MG63 (cell line): ENCODE data around the gene ATF1. TPM values are rescaled to one million over a fixed set of nuclear protein-coding genes. Genes with fewer than 3 reads are reported as not detected.
"Not testable (repeated sequence)": the region's sequence is repeated elsewhere in the genome, so short reads cannot be mapped to it uniquely, and the experiment has no call there.

Experiments used
- DNase-seq: peaks from one replicate; pipeline ENCODE4 v3.0.0-alpha.2; 2020
- H3K27me3 ChIP-seq: fragments of 250-450 bp; sonication (Bioruptor Pico); 2 replicates; pipeline ENCODE4 v1.5.1; 2020; ENCODE audit warnings: mild to moderate bottlenecking, moderate library complexity
- H3K36me3 ChIP-seq: fragments of 250-450 bp; sonication (Bioruptor Pico); 2 replicates; pipeline ENCODE4 v1.5.1; 2020; ENCODE audit warnings: mild to moderate bottlenecking, moderate library complexity
- H3K4me3 ChIP-seq: fragments of 250-450 bp; sonication (Bioruptor Pico); 2 replicates; pipeline ENCODE4 v1.5.1; 2020; ENCODE audit warnings: mild to moderate bottlenecking, moderate library complexity
- H3K9me3 ChIP-seq: fragments of 250-450 bp; sonication (Bioruptor Pico); 2 replicates; pipeline ENCODE4 v1.5.1; 2020; ENCODE audit warnings: mild to moderate bottlenecking, moderate library complexity
- total RNA-seq: library from RNA; depleted of rRNA; stranded (reverse); fragments of >200 nt; shearing (Covaris generic); gene quantifications from 2 replicates; pipeline ENCODE4 v1.2.3, GENCODE V29; 2014; ENCODE audit warnings: low replicate concordance

The ATF1 gene
- total RNA-seq, 1 experiment from 2014 or later = 69.7 TPM

GRCh38 chr12:50746431-50746830, 17.5 kb upstream of the ATF1 start:
- no peak for DNase-seq
- peaks cover 8% of the 10 kb centered on the region for H3K36me3 ChIP-seq
- H3K4me3 ChIP-seq = no peak overlapping the region
- H3K9me3 ChIP-seq = no peaks in the 10 kb centered on the region
- no peaks in the 10 kb centered on the region for H3K27me3 ChIP-seq

GRCh38 chr12:50747817-50748216, 16.1 kb upstream of the ATF1 start:
- no peaks in the 10 kb centered on the region for H3K27me3 ChIP-seq
- H3K36me3 ChIP-seq = peaks cover 4% of the 10 kb centered on the region; the same call in 1 of the 2 replicates
- no peak for DNase-seq
- no peaks in the 10 kb centered on the region for H3K9me3 ChIP-seq
- no peak overlapping the region for H3K4me3 ChIP-seq

GRCh38 chr12:50749459-50749882, 14.4 kb upstream of the ATF1 start:
- Histone ChIP-seq H3K9me3 (no peaks in the 10 kb centered on the region), H3K36me3 (peaks cover 4% of the 10 kb centered on the region; the same call in 1 of the 2 replicates), H3K27me3 (no peaks in the 10 kb centered on the region), H3K4me3 (no peak overlapping the region)
- DNase-seq = no peak

- Histone ChIP-seq H3K4me3 (no peak overlapping the region), H3K9me3 (no peaks in the 10 kb centered on the region), H3K36me3 (peaks cover 4% of the 10 kb centered on the region; the same call in 1 of the 2 replicates), H3K27me3 (no peaks in the 10 kb centered on the region)
- no peak for DNase-seq
These were observed 13.5 kb upstream of the ATF1 start for GRCh38 chr12:50750366-50750765.

GRCh38 chr12:50751948-50752721, 11.8 kb upstream of the ATF1 start:
- Histone ChIP-seq H3K9me3 (no peaks in the 10 kb centered on the region), H3K36me3 (no peaks in the 10 kb centered on the region; the same call in 1 of the 2 replicates), H3K27me3 (no peaks in the 10 kb centered on the region), H3K4me3 (no peak overlapping the region)
- DNase-seq = no peak

- no peak overlapping the region for H3K4me3 ChIP-seq
- no peaks in the 10 kb centered on the region; the same call in 1 of the 2 replicates for H3K36me3 ChIP-seq
- H3K9me3 ChIP-seq = no peaks in the 10 kb centered on the region
- DNase-seq = no peak
- H3K27me3 ChIP-seq = no peaks in the 10 kb centered on the region
These were observed 10.6 kb upstream of the ATF1 start for GRCh38 chr12:50753232-50753769.

GRCh38 chr12:50764286-50765094, 589 bp downstream of the ATF1 start:
- Histone ChIP-seq H3K9me3 (no peaks in the 10 kb centered on the region), H3K4me3 (peak overlapping the region; percentile 98), H3K27me3 (no peaks in the 10 kb centered on the region), H3K36me3 (peaks cover 2% of the 10 kb centered on the region)
- peak; percentile 54 for DNase-seq

- peak; percentile 26 for DNase-seq
- Histone ChIP-seq H3K9me3 (no peaks in the 10 kb centered on the region), H3K4me3 (peak overlapping the region; percentile 98), H3K36me3 (peaks cover 2% of the 10 kb centered on the region), H3K27me3 (no peaks in the 10 kb centered on the region)
These were observed 1.4 kb downstream of the ATF1 start for GRCh38 chr12:50765095-50765911.

- H3K27me3 ChIP-seq = no peaks in the 10 kb centered on the region
- no peak for DNase-seq
- no peaks in the 10 kb centered on the region for H3K9me3 ChIP-seq
- peaks cover 12% of the 10 kb centered on the region for H3K36me3 ChIP-seq
- no peak overlapping the region for H3K4me3 ChIP-seq
These were observed 4.5 kb downstream of the ATF1 start for GRCh38 chr12:50768391-50768790.

GRCh38 chr12:50768813-50769212, 4.9 kb downstream of the ATF1 start:
- not testable (repeated sequence) for H3K4me3 ChIP-seq, H3K9me3 ChIP-seq, DNase-seq, H3K27me3 ChIP-seq
- H3K36me3 ChIP-seq = peaks cover 12% of the 10 kb centered on the region

GRCh38 chr12:50771409-50771808, 7.5 kb downstream of the ATF1 start:
- no peak for DNase-seq
- Histone ChIP-seq H3K27me3 (no peaks in the 10 kb centered on the region), H3K4me3 (no peak overlapping the region), H3K9me3 (no peaks in the 10 kb centered on the region), H3K36me3 (peaks cover 12% of the 10 kb centered on the region)

- no peak for DNase-seq
- Histone ChIP-seq H3K9me3 (no peaks in the 10 kb centered on the region), H3K4me3 (no peak overlapping the region), H3K27me3 (no peaks in the 10 kb centered on the region), H3K36me3 (peaks cover 12% of the 10 kb centered on the region)
These were observed 8.6 kb downstream of the ATF1 start for GRCh38 chr12:50772470-50772869.

GRCh38 chr12:50772877-50773276, 9.0 kb downstream of the ATF1 start:
- H3K9me3 ChIP-seq = no peaks in the 10 kb centered on the region
- no peaks in the 10 kb centered on the region for H3K27me3 ChIP-seq
- no peak overlapping the region for H3K4me3 ChIP-seq
- peaks cover 12% of the 10 kb centered on the region for H3K36me3 ChIP-seq
- no peak for DNase-seq

- no peaks in the 10 kb centered on the region for H3K9me3 ChIP-seq
- no peak overlapping the region for H3K4me3 ChIP-seq
- no peaks in the 10 kb centered on the region for H3K27me3 ChIP-seq
- peaks cover 12% of the 10 kb centered on the region for H3K36me3 ChIP-seq
- no peak for DNase-seq
These were observed 11.3 kb downstream of the ATF1 start for GRCh38 chr12:50775251-50775650.

- Histone ChIP-seq H3K9me3 (no peaks in the 10 kb centered on the region), H3K27me3 (no peaks in the 10 kb centered on the region), H3K4me3 (no peak overlapping the region), H3K36me3 (peaks cover 19% of the 10 kb centered on the region)
- no peak for DNase-seq
These were observed 13.1 kb downstream of the ATF1 start for GRCh38 chr12:50776749-50777728.
